HAP-1 (cell line): ENCODE data around the gene SORBS1.
A peak's percentile ranks its signal among the peaks of the same experiment; 100 is the strongest.
"Not testable (repeated sequence)": the region's sequence is repeated elsewhere in the genome, so short reads cannot be mapped to it uniquely, and the experiment has no call there.

ENCODE experiments used
- DNase-seq, 2 experiments: peaks; one replicate each; pipeline ENCODE4 v3.0.0-alpha.2; 2016 to 2020; ENCODE audit warnings: low spot score in 2 of 2
- H3K27me3 ChIP-seq: fragments of 250-450 bp; sonication (Bioruptor Pico); 2 replicates; pipeline ENCODE4 v1.5.1; 2020; ENCODE audit warnings: low read depth, mild to moderate bottlenecking, moderate library complexity
- H3K36me3 ChIP-seq: fragments of 250-450 bp; sonication (Bioruptor Pico); replicated peaks from 2 replicates; pipeline ENCODE4 v1.5.1; 2020; ENCODE audit warnings: mild to moderate bottlenecking
- H3K4me1 ChIP-seq: fragments of 250-450 bp; sonication (Bioruptor Pico); 2 replicates; pipeline ENCODE4 v1.5.1; 2020; ENCODE audit warnings: mild to moderate bottlenecking
- H3K4me3 ChIP-seq: fragments of 250-450 bp; sonication (Bioruptor Pico); 2 replicates; pipeline ENCODE4 v1.5.1; 2020; ENCODE audit warnings: mild to moderate bottlenecking, moderate library complexity
- H3K9me3 ChIP-seq: fragments of 250-450 bp; sonication (Bioruptor Pico); 2 replicates; pipeline ENCODE4 v1.5.1; 2020; ENCODE audit warnings: mild to moderate bottlenecking, moderate library complexity
- in situ Hi-C: fragments of 300-500 bp; cut with MboI; formaldehyde crosslinking; loops from 3 replicates; pipeline ENCODE4 v1.14.3; 2020; ENCODE audit warnings: low sequenced_read_pairs, inconsistent platforms, mixed read lengths

SORBS1 gene

DNA sequence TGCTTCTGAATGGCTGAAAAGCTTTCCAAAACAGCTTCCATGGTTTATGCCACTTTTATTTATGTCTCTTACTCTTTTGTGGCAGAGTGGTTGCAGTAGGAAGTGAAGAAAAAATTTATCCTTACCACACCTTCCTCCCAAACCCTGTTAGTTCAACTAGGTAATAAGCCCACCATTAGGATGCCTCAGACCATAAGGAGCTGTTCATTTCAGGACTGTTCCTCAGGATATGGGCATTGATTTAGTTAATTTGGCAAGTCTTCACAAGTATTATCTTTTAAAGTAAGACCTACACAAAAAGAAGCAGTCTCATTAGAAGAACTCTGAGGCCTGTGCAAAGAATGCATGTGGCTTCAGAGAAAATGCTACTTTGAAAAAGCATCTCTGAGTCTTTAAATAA, 187.5 kb downstream of the SORBS1 start:
- H3K9me3 ChIP-seq: no peaks in the 10 kb centered on the region
- in situ Hi-C loops: no loop called here
- no peaks in the 10 kb centered on the region for H3K4me1 ChIP-seq
- DNase-seq: no peak
- H3K27me3 ChIP-seq: peaks cover 22% of the 10 kb centered on the region
- H3K4me3 ChIP-seq: no peak overlapping the region
- no peaks in the 10 kb centered on the region for H3K36me3 ChIP-seq

DNA sequence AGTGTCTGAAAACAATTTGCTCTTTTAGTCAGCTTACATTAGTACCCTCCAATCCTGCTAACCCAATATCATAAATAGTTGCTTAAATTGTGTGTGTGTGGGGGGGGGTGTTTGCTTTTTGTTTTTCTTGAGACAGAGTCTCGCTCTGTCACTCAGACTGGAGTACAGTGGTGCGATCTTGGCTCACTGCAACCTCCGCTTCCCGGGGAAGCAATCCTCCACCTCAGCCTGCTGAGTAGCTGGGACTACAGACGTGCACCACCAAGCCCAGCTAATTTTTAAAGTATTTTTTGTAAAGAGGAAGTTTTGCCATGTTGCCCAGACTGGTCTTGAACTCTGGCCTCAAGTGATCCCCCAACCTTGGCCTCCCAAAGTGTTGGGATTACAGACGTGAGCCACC, 196.8 kb downstream of the SORBS1 start:
- in situ Hi-C loops: loop anchor here (5.0 to 10.0 kb wide), 3 partner anchors 117 to 232 kb away; no protein-coding TSS in a partner anchor
- Histone ChIP-seq H3K36me3 (no peaks in the 10 kb centered on the region), H3K9me3 (no peaks in the 10 kb centered on the region), H3K27me3 (no peaks in the 10 kb centered on the region), H3K4me1 (peaks cover 3% of the 10 kb centered on the region; the same call in 1 of the 2 replicates), H3K4me3 (no peak overlapping the region)
- no peak for DNase-seq

DNA sequence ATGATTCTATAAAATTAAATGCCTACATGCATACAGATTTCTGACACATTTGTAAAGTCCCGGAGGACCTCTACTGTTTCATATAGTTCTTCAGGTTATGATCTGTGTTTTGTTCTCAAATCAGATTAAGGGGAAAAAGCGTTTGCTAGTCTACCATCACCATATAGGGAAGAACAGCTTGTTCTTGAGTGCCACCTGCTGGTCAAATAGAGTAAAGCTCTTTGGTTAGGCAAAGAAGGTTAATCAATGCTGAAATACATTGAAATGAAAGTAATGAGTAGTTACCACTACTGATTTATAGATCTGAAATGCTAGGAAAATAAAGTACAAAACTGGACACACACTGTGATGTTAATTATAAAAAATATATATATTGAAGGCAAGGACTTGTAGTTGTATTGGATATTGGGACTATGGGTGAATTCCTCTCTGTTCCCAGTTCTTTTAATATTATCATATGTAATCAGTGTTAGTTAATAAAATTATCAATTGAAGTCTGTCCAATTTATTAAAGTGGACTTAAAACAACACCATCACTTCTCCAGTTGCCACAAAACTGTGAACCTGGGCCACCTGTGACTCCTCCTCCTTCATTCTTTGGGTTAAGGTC, 197.8 kb downstream of the SORBS1 start:
- no peaks in the 10 kb centered on the region for H3K9me3 ChIP-seq
- no peaks in the 10 kb centered on the region for H3K27me3 ChIP-seq
- in situ Hi-C loops: loop anchor here (5.0 to 10.0 kb wide), 3 partner anchors 116 to 231 kb away; no protein-coding TSS in a partner anchor
- H3K4me1 ChIP-seq: peaks cover 3% of the 10 kb centered on the region; the same call in 1 of the 2 replicates
- no peaks in the 10 kb centered on the region for H3K36me3 ChIP-seq
- no peak overlapping the region for H3K4me3 ChIP-seq
- peak; percentile 75 to 77 for DNase-seq

DNA sequence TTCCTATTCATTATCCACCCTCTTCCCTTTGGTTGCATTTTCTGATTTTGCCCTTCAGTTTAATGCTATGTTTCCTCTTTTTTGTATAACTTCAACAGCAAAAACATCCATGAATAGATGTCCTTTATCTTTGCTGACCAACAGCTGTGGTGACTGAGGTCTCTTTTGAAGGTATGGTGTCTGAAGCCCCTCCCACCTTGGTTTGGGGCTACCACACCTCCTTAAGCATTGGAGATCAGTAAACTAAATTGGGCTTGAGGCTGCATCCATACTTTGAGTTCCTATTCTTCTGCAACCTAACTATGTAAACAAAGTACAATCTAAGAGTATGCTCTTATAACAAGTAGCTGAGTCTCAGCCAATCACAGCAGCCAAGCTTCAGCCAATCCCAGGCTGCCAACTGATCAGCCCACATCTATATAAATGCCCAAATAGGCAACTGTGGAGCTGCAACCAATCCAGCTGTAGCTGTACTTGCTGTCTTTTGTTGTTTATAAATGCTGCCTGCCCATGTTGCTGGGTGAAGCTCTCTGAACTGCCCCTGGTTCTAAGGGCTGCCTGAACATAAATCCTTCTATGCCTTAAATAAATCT, 201.0 kb downstream of the SORBS1 start:
- DNase-seq: peak in 1 of 2 experiments; percentile 48
- Histone ChIP-seq H3K4me3 (no peak overlapping the region), H3K9me3 (no peaks in the 10 kb centered on the region), H3K4me1 (peaks cover 3% of the 10 kb centered on the region; the same call in 1 of the 2 replicates), H3K36me3 (no peaks in the 10 kb centered on the region), H3K27me3 (no peaks in the 10 kb centered on the region)
- in situ Hi-C loops: loop anchor here (5.0 to 10.0 kb wide), 3 partner anchors 113 to 228 kb away; no protein-coding TSS in a partner anchor

DNA sequence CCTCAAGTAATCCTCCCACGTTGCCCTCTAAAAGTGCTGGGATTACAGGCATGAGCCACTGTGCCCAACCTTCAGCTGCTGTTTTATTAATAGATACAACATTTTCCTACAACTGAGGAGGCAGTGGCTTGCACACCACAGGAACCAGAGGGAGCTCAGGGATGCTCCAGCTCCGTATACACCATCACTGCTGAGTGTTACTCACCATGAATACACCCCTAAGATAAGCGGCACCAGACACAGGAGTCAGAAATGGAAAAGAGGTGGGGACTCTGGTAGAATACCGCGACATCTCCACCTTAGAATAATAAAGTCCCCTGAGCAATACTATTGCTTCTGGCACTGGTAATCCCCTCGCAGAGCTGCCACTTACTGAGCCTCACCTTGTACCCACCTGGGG, 201.7 kb downstream of the SORBS1 start:
- in situ Hi-C loops: no loop called here
- no peaks in the 10 kb centered on the region for H3K36me3 ChIP-seq
- H3K9me3 ChIP-seq: no peaks in the 10 kb centered on the region
- no peak for DNase-seq
- no peaks in the 10 kb centered on the region for H3K27me3 ChIP-seq
- no peak overlapping the region for H3K4me3 ChIP-seq
- H3K4me1 ChIP-seq: peaks cover 3% of the 10 kb centered on the region; the same call in 1 of the 2 replicates

DNA sequence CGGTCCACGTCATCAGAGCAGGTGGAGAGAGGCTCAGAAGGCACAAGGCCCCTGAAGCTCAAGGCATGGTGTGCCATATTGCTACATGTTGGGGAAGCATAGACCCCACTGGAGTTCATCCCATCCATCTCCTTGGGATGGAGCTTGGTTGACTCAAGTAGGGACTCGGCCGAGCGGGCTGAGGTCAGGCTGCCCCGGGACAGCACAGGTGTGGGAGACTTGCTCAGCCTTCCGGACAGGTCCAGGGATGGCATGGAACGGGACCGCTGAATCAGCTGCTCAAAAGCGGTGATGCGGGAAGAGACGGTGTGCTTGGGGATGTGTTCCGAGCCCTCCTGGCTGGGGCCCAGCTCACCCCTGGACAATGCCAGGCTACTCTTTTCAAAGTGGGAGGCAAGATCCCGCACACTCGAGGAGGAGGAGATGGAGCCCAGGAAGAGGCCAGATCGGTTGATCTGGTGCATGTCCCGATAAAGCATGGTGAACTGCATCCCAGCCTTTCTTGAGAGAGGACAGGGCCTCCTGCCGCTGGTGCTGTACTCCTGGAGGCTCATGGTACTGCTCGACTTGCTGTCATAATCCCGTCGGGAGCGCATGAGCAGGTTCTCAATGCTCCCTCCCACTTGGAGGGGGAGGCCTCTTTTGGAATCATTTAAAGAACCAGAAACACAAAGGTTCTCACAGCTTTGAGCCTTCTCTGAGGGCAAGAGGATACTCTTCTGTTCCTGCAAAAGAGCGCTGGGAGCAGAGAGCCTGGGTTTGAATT, 204.8 kb downstream of the SORBS1 start:
- Histone ChIP-seq H3K9me3 (no peaks in the 10 kb centered on the region), H3K4me3 (no peak overlapping the region), H3K4me1 (peaks cover 3% of the 10 kb centered on the region; the same call in 1 of the 2 replicates), H3K36me3 (no peaks in the 10 kb centered on the region), H3K27me3 (no peaks in the 10 kb centered on the region)
- DNase-seq: no peak
- in situ Hi-C loops: no loop called here

DNA sequence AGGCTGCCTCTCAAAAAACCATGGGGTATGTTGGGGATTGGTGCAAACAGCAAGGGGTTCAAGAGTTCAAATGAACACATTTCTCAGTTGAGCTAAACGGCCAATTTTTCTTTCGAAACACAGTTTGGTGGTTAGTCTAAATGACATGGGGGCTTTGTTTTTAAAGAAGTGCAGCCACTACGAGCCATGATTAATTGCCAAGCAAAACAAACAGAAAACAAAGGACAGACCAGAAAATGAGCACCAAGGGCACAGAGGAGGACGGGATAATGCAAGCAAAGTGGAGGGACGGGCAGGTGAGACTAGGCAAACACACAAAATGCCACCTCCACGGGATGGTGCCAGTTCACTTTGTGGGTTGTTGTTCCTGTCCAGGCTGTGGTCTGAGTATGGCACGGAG, 205.9 kb downstream of the SORBS1 start:
- H3K36me3 ChIP-seq: no peaks in the 10 kb centered on the region
- no peak for DNase-seq
- no peaks in the 10 kb centered on the region for H3K9me3 ChIP-seq
- H3K27me3 ChIP-seq: no peaks in the 10 kb centered on the region
- in situ Hi-C loops: no loop called here
- H3K4me3 ChIP-seq: no peak overlapping the region
- H3K4me1 ChIP-seq: peaks cover under 1% of the 10 kb centered on the region; the same call in 1 of the 2 replicates

DNA sequence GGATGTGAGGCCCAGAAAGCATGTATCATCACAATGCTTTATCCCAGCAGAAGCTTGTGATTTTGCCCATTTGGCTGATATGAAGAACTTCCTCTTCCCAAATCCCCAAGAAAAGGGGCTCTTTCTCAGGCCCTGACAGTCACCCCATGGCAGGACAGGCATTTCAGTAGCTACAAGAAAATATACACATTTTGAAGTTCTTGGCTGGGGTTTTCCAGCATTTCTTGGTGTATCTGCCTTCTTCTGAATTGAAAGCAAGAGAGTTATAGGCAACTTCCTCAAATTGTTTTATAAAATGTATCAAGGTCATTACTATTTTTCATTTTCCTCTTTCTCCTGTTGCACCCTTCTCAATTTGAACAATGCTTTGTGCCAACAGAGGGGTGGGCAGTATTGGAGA, 207.1 kb downstream of the SORBS1 start:
- H3K4me3 ChIP-seq: no peak overlapping the region
- H3K9me3 ChIP-seq: no peaks in the 10 kb centered on the region
- H3K27me3 ChIP-seq: no peaks in the 10 kb centered on the region
- in situ Hi-C loops: no loop called here
- no peaks in the 10 kb centered on the region for H3K36me3 ChIP-seq
- no peaks in the 10 kb centered on the region for H3K4me1 ChIP-seq
- no peak for DNase-seq

DNA sequence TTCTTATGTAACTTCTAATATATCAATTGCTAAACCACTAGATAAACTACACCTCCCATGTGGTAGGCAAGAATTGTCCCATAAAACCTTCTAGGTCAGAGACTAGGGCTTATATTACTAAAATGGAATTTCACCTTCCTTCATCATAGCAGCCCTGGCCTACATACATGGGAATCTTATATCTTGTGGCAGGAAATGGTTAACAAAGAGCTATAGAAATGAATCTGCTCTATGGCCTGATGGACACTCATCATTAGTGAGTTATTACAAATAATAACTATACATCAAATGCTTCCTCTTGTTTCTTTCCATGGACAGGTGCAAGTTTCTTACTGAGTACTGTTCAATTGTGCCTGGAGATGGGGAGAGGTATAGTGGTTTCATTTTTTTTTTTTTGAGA, 208.0 kb downstream of the SORBS1 start:
- no peaks in the 10 kb centered on the region for H3K36me3 ChIP-seq
- no peaks in the 10 kb centered on the region for H3K9me3 ChIP-seq
- H3K4me1 ChIP-seq: no peaks in the 10 kb centered on the region
- no peaks in the 10 kb centered on the region for H3K27me3 ChIP-seq
- in situ Hi-C loops: no loop called here
- no peak overlapping the region for H3K4me3 ChIP-seq
- no peak for DNase-seq

DNA sequence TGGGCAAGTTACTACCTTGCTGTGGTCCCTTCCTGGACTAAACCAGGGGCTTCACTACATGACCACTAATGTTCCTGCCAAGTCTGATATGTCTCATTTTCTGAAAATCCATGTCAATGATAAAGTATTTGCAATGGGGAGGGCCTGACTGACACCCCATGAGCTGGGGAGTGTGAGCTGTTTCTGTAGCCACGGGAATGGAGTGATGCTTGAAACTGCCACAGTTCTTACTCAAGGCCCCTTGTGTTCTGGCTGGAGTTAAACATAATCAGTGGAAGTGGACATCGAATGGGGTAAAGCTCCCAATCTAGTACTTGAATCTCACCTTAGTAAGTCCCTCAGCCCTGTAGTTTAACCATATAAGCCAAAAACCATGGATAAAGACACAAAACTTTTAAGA, 208.5 kb downstream of the SORBS1 start:
- no peak for DNase-seq
- H3K4me3 ChIP-seq: no peak overlapping the region
- H3K27me3 ChIP-seq: no peaks in the 10 kb centered on the region
- in situ Hi-C loops: no loop called here
- no peaks in the 10 kb centered on the region for H3K36me3 ChIP-seq
- H3K9me3 ChIP-seq: no peaks in the 10 kb centered on the region
- H3K4me1 ChIP-seq: no peaks in the 10 kb centered on the region

DNA sequence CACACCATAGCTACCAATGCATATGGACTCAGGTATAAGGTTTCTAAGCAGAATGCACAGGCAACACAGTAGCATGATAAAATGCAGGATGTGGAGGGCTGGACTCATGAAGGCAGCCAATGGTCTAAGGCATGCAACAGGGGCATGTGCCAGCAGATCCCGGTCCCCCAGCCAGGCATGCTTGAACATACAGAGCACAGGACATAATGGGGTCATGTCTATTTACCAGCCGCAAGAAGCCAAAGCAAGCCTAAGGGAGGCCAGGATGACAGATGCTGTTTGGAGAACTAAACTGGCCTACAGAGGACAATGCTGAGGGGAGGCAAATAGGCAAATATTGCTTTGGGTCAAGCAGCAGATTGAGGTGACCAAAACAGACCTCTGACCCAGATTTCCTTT, 210.3 kb downstream of the SORBS1 start:
- no peaks in the 10 kb centered on the region for H3K27me3 ChIP-seq
- H3K36me3 ChIP-seq: no peaks in the 10 kb centered on the region
- H3K9me3 ChIP-seq: no peaks in the 10 kb centered on the region
- no peak overlapping the region for H3K4me3 ChIP-seq
- in situ Hi-C loops: no loop called here
- no peak for DNase-seq
- H3K4me1 ChIP-seq: no peaks in the 10 kb centered on the region

DNA sequence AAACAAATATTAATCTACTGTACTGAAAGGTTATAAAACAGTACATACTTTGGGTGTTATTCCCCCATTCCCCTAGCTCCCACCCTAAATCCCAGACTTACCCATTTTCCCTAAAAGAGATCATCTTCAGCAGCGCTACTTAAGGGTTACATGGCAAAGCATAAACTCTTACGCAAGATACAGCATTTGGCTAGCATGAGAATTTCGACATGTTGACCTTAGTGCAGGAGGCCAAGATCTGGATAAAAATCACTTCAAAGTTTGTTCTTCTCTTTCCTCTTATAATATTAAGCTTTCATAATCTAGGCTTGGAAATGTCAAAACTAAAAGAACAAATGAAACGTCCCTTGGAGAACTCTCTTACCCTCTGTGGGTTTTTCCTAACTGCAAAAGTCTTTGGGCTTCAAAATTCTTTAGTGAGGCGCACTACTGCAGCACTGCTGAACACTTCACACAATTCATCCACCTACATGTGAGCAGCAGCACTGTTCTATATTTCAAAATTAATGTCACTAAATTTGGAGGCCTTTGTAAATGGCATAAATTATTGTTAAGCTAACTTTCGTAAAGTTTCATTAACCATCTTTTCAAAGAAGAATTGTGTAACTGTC, 210.8 kb downstream of the SORBS1 start:
- no peaks in the 10 kb centered on the region for H3K4me1 ChIP-seq
- in situ Hi-C loops: no loop called here
- H3K36me3 ChIP-seq: no peaks in the 10 kb centered on the region
- no peaks in the 10 kb centered on the region for H3K27me3 ChIP-seq
- DNase-seq: no peak
- no peaks in the 10 kb centered on the region for H3K9me3 ChIP-seq
- no peak overlapping the region for H3K4me3 ChIP-seq

DNA sequence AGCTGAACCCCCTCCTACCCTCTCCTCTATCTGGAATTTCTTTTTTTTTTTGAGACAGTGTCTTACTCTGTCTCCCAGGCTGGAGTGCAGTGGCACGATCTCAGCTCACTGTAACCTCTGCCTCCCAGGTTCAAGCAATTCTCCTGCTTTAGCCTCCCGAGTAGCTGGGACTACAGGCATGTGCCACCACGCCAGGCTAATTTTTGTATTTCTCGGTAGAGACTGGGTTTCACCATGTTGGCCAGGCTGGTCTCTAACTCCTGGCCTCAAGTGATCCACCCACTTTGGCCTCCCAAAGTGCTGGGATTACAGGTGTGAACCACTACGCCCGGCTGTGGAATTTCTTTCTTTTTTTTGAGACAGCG, 213.8 kb downstream of the SORBS1 start:
- H3K4me3 ChIP-seq, H3K27me3 ChIP-seq, H3K9me3 ChIP-seq, H3K36me3 ChIP-seq, H3K4me1 ChIP-seq, DNase-seq, in situ Hi-C loops: not testable (repeated sequence)
